Pancreas (tissue), 10 donors: ENCODE measurements around the gene NUDT1. TPM values are rescaled to one million over a fixed set of nuclear protein-coding genes. Genes with fewer than 3 reads are reported as not detected.

ENCODE experiments used
- ATAC-seq, 4 donors: fragments of 200-7000 bp; cut with Tn5 transposase; one replicate each; pipeline versions ENCODE4 v1.8.0 to v1.9.1; 2020; ENCODE audit warnings: mild to moderate bottlenecking in 4 of 4, moderate library complexity in 4 of 4
- DNase-seq, 6 donors: peaks; one replicate each; pipeline ENCODE4 v3.0.0-alpha.2; 2020
- FAIRE-seq: peaks from 2 replicates; lab custom pipeline; 2012; peaks lifted over from hg19 to GRCh38; lab: Jason Lieb, UNC
- H3K27ac ChIP-seq, 4 donors: fragments of 200-600 bp; sonication (generic); 1 replicate in 3 of 4; 2 replicates in 1 of 4; pipeline versions ENCODE4 v1.5.0 to v1.8.0; 2020
- H3K27me3 ChIP-seq, 4 donors: fragments of 200-600 bp; one replicate each; pipeline ENCODE4 v1.8.0; 2021
- H3K36me3 ChIP-seq, 3 donors: fragments of 200-600 bp; sonication (generic) in 1 of 3; one replicate each; pipeline versions ENCODE4 v1.5.0 to v1.8.0; 2020 to 2021
- H3K4me1 ChIP-seq, 3 donors: fragments of 200-600 bp; one replicate each; pipeline ENCODE4 v1.8.0; 2021
- H3K4me3 ChIP-seq, 4 donors: fragments of 200-600 bp; sonication (generic) in 2 of 4; one replicate each; pipeline versions ENCODE4 v1.5.0 to v1.8.0; 2020 to 2021
- H3K9me3 ChIP-seq, 4 donors: fragments of 200-600 bp; one replicate each; pipeline ENCODE4 v1.8.0; 2021
- WGBS, 2 donors: extraction: QIAGEN DNeasy Blood & Tissue Kit; methylation state at CpG; one replicate each; pipeline ENCODE4 v1.1.7; 2013; 5-methylcytosine and 5-hydroxymethylcytosine counted together
- intact Hi-C, 3 donors: fragments of 100-400 bp; cut with DNase I; formaldehyde crosslinking; loops; one replicate each; pipeline versions ENCODE4 v1.11.1 to v1.14.2; 2022
- polyA plus RNA-seq, 2 donors: library from polyadenylated mRNA; stranded (reverse); fragments of 200-250 nt; gene quantifications; one replicate each; pipeline ENCODE4 v1.2.3, GENCODE V29; 2013
- total RNA-seq, 6 donors: library from RNA; stranded (reverse); fragmentation: NEBNext Ultra II Directional in 4 of 6; extraction: Animal tissue kit (Norgen Biotek cat#: 25700) in 4 of 6; gene quantifications; one replicate each; pipeline versions ENCODE4 v1.2.1 to v1.2.4, GENCODE V29; 2021 to 2023
- TF ChIP-seq, protein P1 (sequence below), 4 donors: fragments of 200-600 bp; sonication (generic) in 3 of 4; IDR thresholded peaks; one replicate each; pipeline versions ENCODE4 v1.5.0 to v1.8.0; 2021; ENCODE audit warnings: antibody characterized with exemption in 4 of 4
- donor health status: healthy with polysubstance abuse.
- donor health status: DM: no; HTN: no; CAD: no; lungs with moderate emphysema.
- donor health status: DM: no; HTN: no; CAD: no.
- donor health status: control.
- donor health status: control.
- donor health status: Bipolar disorder and iron deficiency.
- donor health status: DM: yes; HTN: yes; CAD: no.
- donor health status: DM: no; HTN: no; CAD: no.
- donor health status: DM: no; HTN: no; CAD: no.
- donor health status: DM: yes; HTN: yes; CAD: no.

Gene NUDT1
- total and polyA plus RNA-seq, 8 donors, result 2.6 to 7.2 (median 4.6) TPM

DNA sequence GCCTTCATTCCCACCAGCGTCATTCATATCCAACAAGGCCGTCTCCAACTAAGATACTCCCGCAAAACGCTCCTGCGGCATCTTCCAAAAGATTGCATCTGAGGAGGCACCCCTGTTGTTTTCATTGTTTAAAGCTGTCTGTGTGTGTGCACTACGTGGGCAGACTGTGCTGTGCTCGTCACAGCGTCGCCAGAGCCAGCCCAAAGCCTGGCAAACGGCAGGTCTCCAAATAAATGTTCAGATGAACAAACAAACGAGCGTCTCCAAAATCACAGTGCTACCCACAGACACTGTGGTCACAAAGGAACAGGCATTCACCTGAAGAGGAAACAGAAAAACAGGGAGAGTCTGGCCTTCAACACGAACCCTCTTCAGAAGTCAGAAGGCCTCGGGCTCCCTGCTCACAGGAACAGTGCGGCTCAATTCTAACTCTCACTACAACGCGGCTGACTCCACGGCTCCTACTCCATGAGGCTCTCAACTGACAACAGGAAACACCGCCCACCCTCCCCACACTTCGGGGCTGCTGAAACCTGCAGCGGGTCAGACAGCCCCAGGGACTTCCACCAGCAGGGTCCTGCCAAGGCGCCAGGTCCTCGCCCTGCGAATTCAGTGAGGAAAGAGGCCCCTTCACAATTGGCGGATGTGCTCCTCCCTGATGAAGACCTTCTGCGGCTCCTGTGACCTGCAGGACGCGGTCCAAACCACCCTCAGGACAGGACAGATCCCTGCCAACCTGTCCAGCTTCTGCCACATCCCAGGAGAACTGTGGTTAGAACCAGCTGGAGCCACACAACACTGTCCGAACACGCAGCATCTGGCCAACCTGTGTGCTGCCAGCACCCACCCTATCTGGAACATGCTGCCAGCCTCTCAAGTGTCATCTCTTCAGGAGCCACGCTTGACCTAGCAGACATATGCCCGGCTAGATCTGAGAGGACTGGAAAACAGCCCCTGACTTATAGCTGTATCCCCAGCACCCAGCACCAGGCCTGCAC lies 45.3 kb upstream of the NUDT1 start:
- WGBS, 2 donors, result 91 to 94% methylated on average over 32 of the region's 32 CpGs
- DNase-seq (no peak), FAIRE-seq (no peak), ATAC-seq (no peak)
- Histone ChIP-seq H3K4me3 (no peak overlapping the region), H3K36me3 (no peaks in the 10 kb centered on the region), H3K27me3 (no peaks in the 10 kb centered on the region), H3K9me3 (no peaks in the 10 kb centered on the region), H3K4me1 (no peaks in the 10 kb centered on the region), H3K27ac (no peak overlapping the region)
- TF ChIP-seq, protein P1, sequence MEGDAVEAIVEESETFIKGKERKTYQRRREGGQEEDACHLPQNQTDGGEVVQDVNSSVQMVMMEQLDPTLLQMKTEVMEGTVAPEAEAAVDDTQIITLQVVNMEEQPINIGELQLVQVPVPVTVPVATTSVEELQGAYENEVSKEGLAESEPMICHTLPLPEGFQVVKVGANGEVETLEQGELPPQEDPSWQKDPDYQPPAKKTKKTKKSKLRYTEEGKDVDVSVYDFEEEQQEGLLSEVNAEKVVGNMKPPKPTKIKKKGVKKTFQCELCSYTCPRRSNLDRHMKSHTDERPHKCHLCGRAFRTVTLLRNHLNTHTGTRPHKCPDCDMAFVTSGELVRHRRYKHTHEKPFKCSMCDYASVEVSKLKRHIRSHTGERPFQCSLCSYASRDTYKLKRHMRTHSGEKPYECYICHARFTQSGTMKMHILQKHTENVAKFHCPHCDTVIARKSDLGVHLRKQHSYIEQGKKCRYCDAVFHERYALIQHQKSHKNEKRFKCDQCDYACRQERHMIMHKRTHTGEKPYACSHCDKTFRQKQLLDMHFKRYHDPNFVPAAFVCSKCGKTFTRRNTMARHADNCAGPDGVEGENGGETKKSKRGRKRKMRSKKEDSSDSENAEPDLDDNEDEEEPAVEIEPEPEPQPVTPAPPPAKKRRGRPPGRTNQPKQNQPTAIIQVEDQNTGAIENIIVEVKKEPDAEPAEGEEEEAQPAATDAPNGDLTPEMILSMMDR (IDR thresholded peaks at IDR 0.05), result no peak
- intact Hi-C loops, result no loop called here

DNA sequence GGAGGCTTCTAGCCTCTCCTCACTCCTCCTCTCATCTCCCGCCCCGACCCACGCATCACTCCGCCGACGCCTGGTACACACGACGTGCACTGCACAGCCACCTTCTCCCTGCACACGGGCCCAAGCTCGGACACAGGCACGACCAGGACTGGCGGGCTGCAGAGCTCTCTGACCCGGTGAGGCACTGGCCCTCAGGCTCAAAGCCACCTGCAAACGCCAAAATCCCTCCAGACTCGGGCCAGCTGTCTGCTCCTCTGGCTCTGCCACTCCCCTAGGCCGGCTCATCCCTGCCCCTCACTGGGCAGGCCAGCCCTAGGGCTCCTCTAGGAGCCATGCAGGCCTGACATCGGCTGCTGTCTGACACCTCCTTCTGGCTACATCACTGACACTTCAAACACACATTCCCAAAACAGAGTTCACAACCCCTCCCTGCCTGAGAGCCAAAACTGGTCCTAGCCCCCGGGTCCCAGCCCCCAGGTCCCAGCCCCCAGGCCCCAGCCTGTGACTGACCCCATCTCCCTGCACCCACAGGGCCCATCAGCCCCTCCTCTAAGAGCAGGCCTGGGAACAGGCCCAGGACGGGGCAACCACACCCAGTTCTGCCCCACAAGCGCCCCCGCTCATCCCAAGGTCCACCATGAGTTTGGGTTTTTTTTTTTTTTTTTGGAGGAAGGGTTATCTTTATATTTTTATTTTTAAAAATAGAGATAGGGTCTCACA lies 44.4 kb upstream of the NUDT1 start:
- ATAC-seq (no peak), DNase-seq (no peak), FAIRE-seq (no peak)
- TF ChIP-seq, protein P1 (IDR thresholded peaks at IDR 0.05), result no peak
- Histone ChIP-seq H3K27me3 (no peaks in the 10 kb centered on the region), H3K36me3 (no peaks in the 10 kb centered on the region), H3K27ac (no peak overlapping the region), H3K9me3 (no peaks in the 10 kb centered on the region), H3K4me3 (no peak overlapping the region), H3K4me1 (no peaks in the 10 kb centered on the region)
- intact Hi-C loops, result no loop called here
- WGBS, 2 donors, result 88 to 94% methylated on average over 21 of the region's 21 CpGs

DNA sequence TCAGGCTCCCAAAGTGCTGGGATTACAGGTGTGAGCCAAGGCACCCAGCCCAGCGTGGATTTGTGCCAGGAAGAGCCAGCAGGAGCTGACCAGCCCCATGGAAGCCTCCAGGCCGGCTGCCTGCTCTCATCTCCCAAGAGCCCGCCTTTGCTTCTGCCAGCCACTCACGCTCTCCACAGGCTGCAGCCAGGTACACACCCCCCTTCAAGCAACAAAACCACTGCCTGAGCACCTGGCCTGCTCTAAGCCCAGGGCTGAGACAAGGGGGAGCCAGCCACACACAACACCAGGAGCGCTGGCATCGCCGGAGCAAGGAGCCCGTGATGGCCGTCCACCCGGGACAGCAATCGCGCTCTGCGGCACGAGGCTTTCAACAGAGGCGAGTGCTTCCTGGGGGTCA lies 43.8 kb upstream of the NUDT1 start:
- TF ChIP-seq, protein P1 (IDR thresholded peaks at IDR 0.05), result no peak
- H3K27ac ChIP-seq, result no peak overlapping the region
- no peaks in the 10 kb centered on the region for H3K27me3 ChIP-seq
- intact Hi-C loops, result no loop called here
- 92 to 94% methylated on average over 9 to 15 of the region's 15 CpGs for WGBS, 2 donors
- no peaks in the 10 kb centered on the region for H3K36me3 ChIP-seq
- H3K4me1 ChIP-seq, result no peaks in the 10 kb centered on the region
- no peak for ATAC-seq
- DNase-seq, result no peak
- H3K9me3 ChIP-seq, result no peaks in the 10 kb centered on the region
- H3K4me3 ChIP-seq, result no peak overlapping the region
- FAIRE-seq, result no peak

DNA sequence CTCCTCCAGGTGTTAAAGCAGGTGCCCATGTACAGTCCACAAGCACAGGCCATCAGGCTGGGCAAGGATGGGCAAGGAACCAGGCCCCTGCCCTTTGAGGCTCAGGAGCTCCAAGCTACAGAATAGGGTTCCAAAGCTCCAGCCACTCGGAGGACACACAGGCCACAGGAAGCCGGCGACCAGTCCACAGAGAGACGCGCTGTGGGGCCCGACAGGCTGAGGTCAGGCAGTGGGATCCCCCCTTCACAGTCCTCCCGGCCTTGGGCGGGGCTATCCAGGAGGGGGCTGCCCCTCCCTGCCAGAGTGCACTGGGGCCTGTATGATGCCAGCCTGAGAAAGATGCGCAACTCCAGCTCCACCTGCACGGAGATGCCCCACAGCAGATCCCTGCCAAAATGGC lies 43.3 kb upstream of the NUDT1 start:
- DNase-seq (no peak), FAIRE-seq (no peak), ATAC-seq (no peak)
- intact Hi-C loops, result no loop called here
- no peaks in the 10 kb centered on the region for H3K4me1 ChIP-seq
- TF ChIP-seq, protein P1 (IDR thresholded peaks at IDR 0.05), result no peak
- no peaks in the 10 kb centered on the region for H3K27me3 ChIP-seq
- no peaks in the 10 kb centered on the region for H3K9me3 ChIP-seq
- H3K36me3 ChIP-seq, result no peaks in the 10 kb centered on the region
- H3K4me3 ChIP-seq, result no peak overlapping the region
- H3K27ac ChIP-seq, result no peak overlapping the region
- WGBS, 2 donors, result 91 to 95% methylated on average over 10 of the region's 10 CpGs
